Measurements from ENCODE around the gene CHMP5.

GRCh38 chr9:33227008-33227398, 37.8 kb upstream of the CHMP5 start:
- TF ChIP-seq YY1 (IDR thresholded peaks at IDR 0.05; ENCODE audit: insufficient read depth, insufficient read length) (no peak), SUZ12 (IDR thresholded peaks at IDR 0.05; ENCODE audit: extremely low read depth, insufficient read depth, insufficient read length) (no peak)
